Testis (tissue), 2 donors: ENCODE results near the gene JAKMIP3.

ENCODE experiments used
- POLR2A ChIP-seq: fragments of 450-650 bp; IDR thresholded peaks from one replicate; pipeline ENCODE4 v1.6.1; 2017; ENCODE audit warnings: antibody characterized with exemption, mild to moderate bottlenecking, moderate library complexity
- TF ChIP-seq, protein P1 (sequence below), 3 experiments: fragments of 450-650 bp in 2 of 3; fragments of 200-600 bp in 1 of 3; sonication (generic) in 1 of 3; IDR thresholded peaks; one replicate each; pipeline ENCODE4 v1.5.1; 2016 to 2019; ENCODE audit warnings: antibody characterized with exemption in 3 of 3, mild to moderate bottlenecking in 2 of 3, moderate library complexity in 1 of 3

DNA sequence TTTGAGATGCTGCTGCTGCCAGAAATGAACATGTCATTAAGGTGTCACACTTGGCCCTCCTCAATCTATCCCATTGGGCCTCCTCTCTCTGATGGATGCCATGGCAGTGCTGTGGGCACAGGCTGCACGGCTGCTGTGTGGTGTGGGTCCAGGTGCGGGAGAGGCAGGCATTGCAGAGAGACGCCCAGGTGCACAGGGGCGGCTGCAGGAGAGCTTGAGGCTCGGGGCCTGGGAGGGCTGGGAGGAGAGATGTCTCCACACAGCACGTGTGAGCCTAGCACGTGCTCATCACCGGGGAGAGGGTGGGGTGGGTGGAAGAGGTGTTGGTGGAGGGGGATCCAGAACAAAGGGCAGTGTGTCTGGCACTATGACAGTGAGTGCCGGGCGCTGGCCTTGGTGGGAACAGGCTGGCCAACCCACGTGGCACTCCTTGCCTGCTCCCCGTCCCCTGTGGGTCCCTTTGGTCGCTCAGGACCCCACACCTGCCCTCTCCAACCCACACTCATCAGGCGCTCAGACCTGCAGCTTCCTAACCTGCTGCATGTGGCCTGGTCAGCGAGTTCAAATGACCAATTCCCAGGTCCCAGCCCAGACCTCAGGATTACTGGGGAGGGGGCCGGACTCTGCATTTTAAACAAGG lies 44.1 kb upstream of the JAKMIP3 start:
- no peak for TF ChIP-seq POLR2A
- TF ChIP-seq, protein P1, sequence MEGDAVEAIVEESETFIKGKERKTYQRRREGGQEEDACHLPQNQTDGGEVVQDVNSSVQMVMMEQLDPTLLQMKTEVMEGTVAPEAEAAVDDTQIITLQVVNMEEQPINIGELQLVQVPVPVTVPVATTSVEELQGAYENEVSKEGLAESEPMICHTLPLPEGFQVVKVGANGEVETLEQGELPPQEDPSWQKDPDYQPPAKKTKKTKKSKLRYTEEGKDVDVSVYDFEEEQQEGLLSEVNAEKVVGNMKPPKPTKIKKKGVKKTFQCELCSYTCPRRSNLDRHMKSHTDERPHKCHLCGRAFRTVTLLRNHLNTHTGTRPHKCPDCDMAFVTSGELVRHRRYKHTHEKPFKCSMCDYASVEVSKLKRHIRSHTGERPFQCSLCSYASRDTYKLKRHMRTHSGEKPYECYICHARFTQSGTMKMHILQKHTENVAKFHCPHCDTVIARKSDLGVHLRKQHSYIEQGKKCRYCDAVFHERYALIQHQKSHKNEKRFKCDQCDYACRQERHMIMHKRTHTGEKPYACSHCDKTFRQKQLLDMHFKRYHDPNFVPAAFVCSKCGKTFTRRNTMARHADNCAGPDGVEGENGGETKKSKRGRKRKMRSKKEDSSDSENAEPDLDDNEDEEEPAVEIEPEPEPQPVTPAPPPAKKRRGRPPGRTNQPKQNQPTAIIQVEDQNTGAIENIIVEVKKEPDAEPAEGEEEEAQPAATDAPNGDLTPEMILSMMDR (IDR thresholded peaks at IDR 0.05), result no peak
